HEK293 (cell line): ENCODE measurements around the gene ADAMTSL3.

Experiments
- CTCF ChIA-PET: fragments of 350-600 bp; formaldehyde crosslinking; extraction: SDS; loops from one replicate; lab custom pipeline; 2021; ENCODE audit warnings: antibody characterized with exemption; lab: Yijun Ruan, JAX
- POLR2A ChIA-PET: fragments of 300-600 bp; formaldehyde crosslinking; extraction: SDS; loops from one replicate; lab custom pipeline; 2020; ENCODE audit warnings: antibody characterized with exemption, inconsistent platforms; lab: Yijun Ruan, JAX
- H3K27ac ChIP-seq: fragments of 200-500 bp; sonication (Bioruptor generic); 2 replicates; pipeline ENCODE4 v1.5.1; 2014; ENCODE audit warnings: low read depth, low read length, control low read depth, inconsistent platforms; ENCODE audit errors: extremely low read depth
- H3K36me3 ChIP-seq, 2 experiments: fragments of 200-500 bp in 1 of 2; sonication (Bioruptor generic) in 1 of 2; 1 replicate in 1 of 2; 2 replicates in 1 of 2; pipeline ENCODE4 v1.5.1; 2014 to 2017; ENCODE audit warnings: inconsistent platforms in 2 of 2, low read length in 2 of 2; ENCODE audit not compliant: control insufficient read depth in 2 of 2, insufficient read depth in 1 of 2
- H3K4me1 ChIP-seq: fragments of 200-500 bp; sonication (Bioruptor generic); 2 replicates; pipeline ENCODE4 v1.5.1; 2014; ENCODE audit warnings: mild to moderate bottlenecking, low read length, inconsistent platforms; ENCODE audit not compliant: control insufficient read depth, insufficient read depth
- H3K4me3 ChIP-seq: 2 replicates; pipeline ENCODE4 v1.5.1; 2011; ENCODE audit warnings: low read depth, mild to moderate bottlenecking, control low read depth, low read length, moderate library complexity
- H3K9me3 ChIP-seq: fragments of 200-500 bp; sonication (Bioruptor generic); 2 replicates; pipeline ENCODE4 v1.5.1; 2014; ENCODE audit warnings: low read depth, low read length, inconsistent platforms; ENCODE audit not compliant: control insufficient read depth, insufficient read depth
- KLF8 ChIP-seq: fragments of 450-650 bp; formaldehyde crosslinking; IDR thresholded peaks from 2 replicates; pipeline ENCODE4 v1.5.1; 2016; ENCODE audit warnings: missing biosample characterization, missing genetic modification characterization
- PRDM6 ChIP-seq: fragments of 450-650 bp; formaldehyde crosslinking; IDR thresholded peaks from 2 replicates; pipeline ENCODE4 v1.5.1; 2017; ENCODE audit warnings: missing biosample characterization, missing genetic modification characterization
- SP7 ChIP-seq: fragments of 450-650 bp; formaldehyde crosslinking; IDR thresholded peaks from 2 replicates; pipeline ENCODE4 v1.5.1; 2016; ENCODE audit warnings: missing biosample characterization, missing genetic modification characterization
- YY2 ChIP-seq: fragments of 450-650 bp; formaldehyde crosslinking; IDR thresholded peaks from 2 replicates; pipeline ENCODE4 v1.5.1; 2016; ENCODE audit warnings: missing biosample characterization, missing genetic modification characterization
- ZBTB21 ChIP-seq: fragments of 450-650 bp; formaldehyde crosslinking; IDR thresholded peaks from 2 replicates; pipeline ENCODE4 v1.5.1; 2017; ENCODE audit warnings: missing biosample characterization, missing genetic modification characterization
- ZBTB49 ChIP-seq: fragments of 450-650 bp; formaldehyde crosslinking; IDR thresholded peaks from 2 replicates; pipeline ENCODE4 v1.5.1; 2016; ENCODE audit warnings: missing biosample characterization, missing genetic modification characterization, low read depth
- ZNF174 ChIP-seq: fragments of 450-650 bp; formaldehyde crosslinking; IDR thresholded peaks from 2 replicates; pipeline ENCODE4 v1.5.0; 2017; ENCODE audit warnings: missing biosample characterization, mild to moderate bottlenecking, missing genetic modification characterization
- ZNF184 ChIP-seq: fragments of 450-650 bp; IDR thresholded peaks from 2 replicates; pipeline ENCODE4 v1.5.1; 2018; ENCODE audit warnings: missing biosample characterization, mild to moderate bottlenecking, missing genetic modification characterization
- ZNF214 ChIP-seq: fragments of 450-650 bp; formaldehyde crosslinking; IDR thresholded peaks from 2 replicates; pipeline ENCODE4 v1.5.1; 2017; ENCODE audit warnings: missing biosample characterization, mild to moderate bottlenecking, missing genetic modification characterization, borderline replicate concordance
- ZNF223 ChIP-seq: fragments of 450-650 bp; formaldehyde crosslinking; IDR thresholded peaks from 2 replicates; pipeline ENCODE4 v1.5.1; 2016; ENCODE audit warnings: missing biosample characterization, missing genetic modification characterization
- ZNF433 ChIP-seq: fragments of 450-650 bp; formaldehyde crosslinking; IDR thresholded peaks from 2 replicates; pipeline ENCODE4 v1.5.1; 2016; ENCODE audit warnings: missing biosample characterization, missing genetic modification characterization, low read depth
- ZNF449 ChIP-seq: fragments of 450-650 bp; formaldehyde crosslinking; IDR thresholded peaks from 2 replicates; pipeline ENCODE4 v1.5.1; 2017; ENCODE audit warnings: missing biosample characterization, mild to moderate bottlenecking, missing genetic modification characterization, moderate library complexity
- ZNF548 ChIP-seq: fragments of 450-650 bp; formaldehyde crosslinking; IDR thresholded peaks from 2 replicates; pipeline ENCODE4 v1.5.1; 2016; ENCODE audit warnings: missing biosample characterization, missing genetic modification characterization
- ZNF600 ChIP-seq: fragments of 450-650 bp; formaldehyde crosslinking; IDR thresholded peaks from 2 replicates; pipeline ENCODE4 v1.5.1; 2016; ENCODE audit warnings: missing biosample characterization, missing genetic modification characterization
- ZNF621 ChIP-seq: fragments of 450-650 bp; formaldehyde crosslinking; IDR thresholded peaks from 2 replicates; pipeline ENCODE4 v1.5.1; 2017; ENCODE audit warnings: missing biosample characterization, missing genetic modification characterization
- ZNF701 ChIP-seq: fragments of 450-650 bp; formaldehyde crosslinking; IDR thresholded peaks from 2 replicates; pipeline ENCODE4 v1.5.1; 2016; ENCODE audit warnings: missing biosample characterization, missing genetic modification characterization
- ZNF704 ChIP-seq: fragments of 450-650 bp; formaldehyde crosslinking; IDR thresholded peaks from 2 replicates; pipeline ENCODE4 v1.5.1; 2016; ENCODE audit warnings: missing biosample characterization, missing genetic modification characterization
- ZNF776 ChIP-seq: fragments of 450-650 bp; formaldehyde crosslinking; IDR thresholded peaks from 2 replicates; pipeline ENCODE4 v1.5.0; 2017; ENCODE audit warnings: missing biosample characterization, missing genetic modification characterization, borderline replicate concordance
- ZNF830 ChIP-seq: fragments of 450-650 bp; IDR thresholded peaks from 2 replicates; pipeline ENCODE4 v1.5.0; 2018; ENCODE audit warnings: missing biosample characterization, missing genetic modification characterization, low read depth, mild to moderate bottlenecking, moderate library complexity
- ZSCAN4 ChIP-seq: fragments of 450-650 bp; formaldehyde crosslinking; IDR thresholded peaks from 2 replicates; pipeline ENCODE4 v1.5.1; 2017; ENCODE audit warnings: missing biosample characterization, missing genetic modification characterization

The ADAMTSL3 gene

GRCh38 chr15:83913034-83913632 lies 259.2 kb downstream of the ADAMTSL3 start:
- Histone ChIP-seq H3K4me3 (no peak overlapping the region), H3K27ac (no peak overlapping the region), H3K36me3 (no peaks in the 10 kb centered on the region), H3K9me3 (no peaks in the 10 kb centered on the region), H3K4me1 (peaks cover 2% of the 10 kb centered on the region)
- CTCF ChIA-PET = interaction anchor here (1.0 kb wide), 1 partner anchor 75 kb away, joined by 5 read pairs; no protein-coding TSS in a partner anchor
- TF ChIP-seq ZNF174 (tag by site-specific recombination) (no peak), ZNF184 (tag by site-specific recombination) (no peak), ZNF621 (tag by site-specific recombination) (no peak), ZBTB21 (tag by site-specific recombination) (no peak), SP7 (tag by site-specific recombination) (no peak), ZBTB49 (tag by site-specific recombination) (no peak), ZNF600 (tag by site-specific recombination) (no peak), YY2 (tag by site-specific recombination) (no peak), ZNF449 (tag by site-specific recombination) (no peak), ZNF701 (tag by site-specific recombination) (no peak), ZNF223 (tag by site-specific recombination) (no peak), ZNF214 (tag by site-specific recombination) (no peak), ZNF830 (tag by site-specific recombination) (no peak), ZNF433 (tag by site-specific recombination) (no peak), ZNF704 (tag by site-specific recombination) (no peak), ZNF776 (tag by site-specific recombination) (no peak), PRDM6 (no peak)
- POLR2A ChIA-PET = no interaction called here

GRCh38 chr15:83914906-83915305 lies 261.0 kb downstream of the ADAMTSL3 start:
- ChIA-PET POLR2A (no interaction called here), CTCF (interaction anchor here (1.1 kb wide), 1 partner anchor 77 kb away, joined by 3 read pairs; no protein-coding TSS in a partner anchor)
- H3K4me1 ChIP-seq = peaks cover 2% of the 10 kb centered on the region
- H3K36me3 ChIP-seq = no peaks in the 10 kb centered on the region
- H3K27ac ChIP-seq = no peak overlapping the region
- H3K9me3 ChIP-seq = no peaks in the 10 kb centered on the region
- H3K4me3 ChIP-seq = no peak overlapping the region
- TF ChIP-seq ZNF548 (tag by site-specific recombination) = no peak
- TF ChIP-seq ZSCAN4 (tag by site-specific recombination) = no peak
- TF ChIP-seq KLF8 (tag by site-specific recombination) = no peak
